ENCODE results near the gene ULK2. TPM values are rescaled to one million over a fixed set of nuclear protein-coding genes. Genes with fewer than 3 reads are reported as not detected.
A peak's percentile ranks its signal among the peaks of the same experiment; 100 is the strongest.
"Not testable (repeated sequence)": the region's sequence is repeated elsewhere in the genome, so short reads cannot be mapped to it uniquely, and the experiment has no call there.

The ULK2 gene
- total and polyA plus RNA-seq, 2 of the 13 experiments (the other 11 are each of a cell fraction or from before 2014, with no cell fraction given): 0.01 TPM; not detected in 1

DNA sequence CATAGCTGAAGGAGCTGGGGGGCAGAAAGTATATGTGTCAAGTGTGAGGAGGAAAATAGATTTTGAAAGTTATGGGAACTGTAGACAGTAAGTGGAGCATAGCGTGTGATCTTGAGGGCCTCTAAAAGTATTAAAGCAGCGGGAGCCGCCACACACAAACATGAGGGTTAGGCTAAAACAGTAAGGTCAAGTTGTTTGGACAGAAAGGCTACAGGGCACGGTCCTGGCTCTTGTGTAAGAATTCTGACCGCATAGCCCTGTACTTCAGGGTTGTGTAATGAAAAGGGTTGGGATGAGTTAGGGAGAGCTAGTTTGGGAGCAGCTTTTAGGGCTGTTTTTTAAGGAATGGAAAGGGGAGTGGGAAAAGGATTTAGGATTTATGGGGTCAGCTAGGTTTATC is 22.8 kb upstream of the ULK2 start:
- 4% methylated on average over 5 of the region's 5 CpGs for WGBS (ENCODE audit: low lambda C conversion rate)
- intact Hi-C loops (cut with micrococcal nuclease; ENCODE audit: unreplicated experiment); H3K36me3 ChIP-seq (replicated peaks in 1 of 2; ENCODE audit: control insufficient read depth in 1 of 2, insufficient read depth in 2 of 2, low read length in 2 of 2); H3K9ac ChIP-seq (ENCODE audit: insufficient read depth, low read depth, low read length); CTCF ChIA-PET (ENCODE audit: low intra/inter-chr PET ratio, low total read pairs); in situ Hi-C loops (cut with HindIII; ENCODE audit: extremely low pct_ligation_motif_present, low pct_unique_long_range_greater_than_20kb); FAIRE-seq; H3K79me2 ChIP-seq (ENCODE audit: insufficient read depth, low read length); H3K27me3 ChIP-seq (ENCODE audit: control insufficient read depth in 1 of 2, insufficient read depth in 2 of 2, low read length in 2 of 2); H3K27ac ChIP-seq (ENCODE audit: extremely low read length, insufficient read depth, low read length); H3K4me1 ChIP-seq (ENCODE audit: insufficient read depth, low read length); POLR2A ChIA-PET; BruUV-seq (replicated peaks); H4K20me1 ChIP-seq (ENCODE audit: insufficient read depth, low read length); H3K9me3 ChIP-seq (ENCODE audit: low read length); H3K4me3 ChIP-seq (replicated peaks in 1 of 3; ENCODE audit: insufficient read depth in 1 of 3, low read depth in 2 of 3, low read length in 3 of 3); ATAC-seq; H2AFZ ChIP-seq (ENCODE audit: low read length); H3K4me2 ChIP-seq (ENCODE audit: low read depth, low read length): not testable (repeated sequence)
- peak; percentile 12 for DNase-seq (ENCODE audit: low spot score)
- TF ChIP-seq CEBPB (IDR thresholded peaks at IDR 0.05; ENCODE audit: borderline replicate concordance, low read depth, low read length): peak; percentile 65; the same call in 1 of the 2 replicates

DNA sequence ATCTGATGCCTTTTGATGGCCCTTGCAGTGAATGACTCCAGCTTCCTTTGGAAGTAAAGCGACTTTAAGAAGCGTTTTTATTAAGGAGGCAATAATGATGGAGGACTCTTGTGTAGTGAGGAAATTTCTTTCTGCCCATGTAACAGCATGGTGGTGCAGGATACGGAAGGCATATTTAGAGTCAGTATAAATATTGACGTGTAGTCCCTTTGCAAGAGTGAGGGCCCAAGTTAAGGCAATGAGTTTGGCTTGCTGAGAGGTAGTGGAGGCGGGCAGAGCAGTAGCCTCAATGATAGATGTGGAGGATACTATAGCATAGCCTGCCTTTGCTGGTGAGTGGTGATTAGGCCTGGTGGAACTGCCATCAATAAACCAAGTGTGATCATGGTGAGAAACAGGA is 22.3 kb upstream of the ULK2 start:
- H3K4me3 ChIP-seq (replicated peaks in 1 of 3; ENCODE audit: insufficient read depth in 1 of 3, low read depth in 2 of 3, low read length in 3 of 3); H3K36me3 ChIP-seq (replicated peaks in 1 of 2; ENCODE audit: control insufficient read depth in 1 of 2, insufficient read depth in 2 of 2, low read length in 2 of 2); DNase-seq (ENCODE audit: low spot score); H4K20me1 ChIP-seq (ENCODE audit: insufficient read depth, low read length); H3K4me2 ChIP-seq (ENCODE audit: low read depth, low read length); POLR2A ChIA-PET; H3K79me2 ChIP-seq (ENCODE audit: insufficient read depth, low read length); ATAC-seq; H2AFZ ChIP-seq (ENCODE audit: low read length); BruUV-seq (replicated peaks); H3K27me3 ChIP-seq (ENCODE audit: control insufficient read depth in 1 of 2, insufficient read depth in 2 of 2, low read length in 2 of 2); in situ Hi-C loops (cut with HindIII; ENCODE audit: extremely low pct_ligation_motif_present, low pct_unique_long_range_greater_than_20kb); H3K9me3 ChIP-seq (ENCODE audit: low read length); H3K27ac ChIP-seq (ENCODE audit: extremely low read length, insufficient read depth, low read length); H3K9ac ChIP-seq (ENCODE audit: insufficient read depth, low read depth, low read length); CTCF ChIA-PET (ENCODE audit: low intra/inter-chr PET ratio, low total read pairs); FAIRE-seq; H3K4me1 ChIP-seq (ENCODE audit: insufficient read depth, low read length); intact Hi-C loops (cut with micrococcal nuclease; ENCODE audit: unreplicated experiment): not testable (repeated sequence)
- 76% methylated on average over 5 of the region's 5 CpGs for WGBS (ENCODE audit: low lambda C conversion rate)

GRCh38 chr17:19886116-19886515 is 18.4 kb upstream of the ULK2 start:
- CTCF ChIA-PET (ENCODE audit: low intra/inter-chr PET ratio, low total read pairs): no interaction called here
- FAIRE-seq: no peak
- no peaks in the 10 kb centered on the region for H3K36me3 ChIP-seq (replicated peaks in 1 of 2; ENCODE audit: control insufficient read depth in 1 of 2, insufficient read depth in 2 of 2, low read length in 2 of 2)
- TF ChIP-seq SKI (IDR thresholded peaks at IDR 0.05; ENCODE audit: partially characterized antibody) (no peak), ZNF879 (CRISPR knock-in tag; IDR thresholded peaks at IDR 0.05) (no peak), ZC3H4 (CRISPR knock-in tag; IDR thresholded peaks at IDR 0.05; ENCODE audit: borderline replicate concordance) (no peak), GABPA (IDR thresholded peaks at IDR 0.05; ENCODE audit: low read depth, low read length) (no peak), GABPA (CRISPR knock-in tag; IDR thresholded peaks at IDR 0.05; ENCODE audit: low read depth) (no peak), GABPB1 (CRISPR knock-in tag; IDR thresholded peaks at IDR 0.05) (no peak), RFX3 (CRISPR knock-in tag; IDR thresholded peaks at IDR 0.05) (no peak), ZNF598 (CRISPR knock-in tag; IDR thresholded peaks at IDR 0.05; ENCODE audit: borderline replicate concordance) (no peak)
- TF ChIP-seq, protein P1, sequence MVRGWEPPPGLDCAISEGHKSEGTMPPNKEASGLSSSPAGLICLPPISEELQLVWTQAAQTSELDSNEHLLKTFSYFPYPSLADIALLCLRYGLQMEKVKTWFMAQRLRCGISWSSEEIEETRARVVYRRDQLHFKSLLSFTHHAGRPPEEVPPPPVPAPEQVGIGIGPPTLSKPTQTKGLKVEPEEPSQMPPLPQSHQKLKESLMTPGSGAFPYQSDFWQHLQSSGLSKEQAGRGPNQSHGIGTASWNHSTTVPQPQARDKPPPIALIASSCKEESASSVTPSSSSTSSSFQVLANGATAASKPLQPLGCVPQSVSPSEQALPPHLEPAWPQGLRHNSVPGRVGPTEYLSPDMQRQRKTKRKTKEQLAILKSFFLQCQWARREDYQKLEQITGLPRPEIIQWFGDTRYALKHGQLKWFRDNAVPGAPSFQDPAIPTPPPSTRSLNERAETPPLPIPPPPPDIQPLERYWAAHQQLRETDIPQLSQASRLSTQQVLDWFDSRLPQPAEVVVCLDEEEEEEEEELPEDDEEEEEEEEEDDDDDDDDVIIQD (CRISPR knock-in tag; IDR thresholded peaks at IDR 0.05; ENCODE audit: low read depth): no peak
- no peak overlapping the region for H3K9ac ChIP-seq (ENCODE audit: insufficient read depth, low read depth, low read length)
- no peak overlapping the region for H3K4me3 ChIP-seq (replicated peaks in 1 of 3; ENCODE audit: insufficient read depth in 1 of 3, low read depth in 2 of 3, low read length in 3 of 3)
- H3K4me1 ChIP-seq (ENCODE audit: insufficient read depth, low read length): no peaks in the 10 kb centered on the region
- no peak for DNase-seq (ENCODE audit: low spot score)
- POLR2A ChIA-PET: no interaction called here
- no TSS peak for BruUV-seq (replicated peaks)
- no peak for ATAC-seq
- no peaks in the 10 kb centered on the region for H3K9me3 ChIP-seq (ENCODE audit: low read length)
- H3K79me2 ChIP-seq (ENCODE audit: insufficient read depth, low read length): no peaks in the 10 kb centered on the region
- no peaks in the 10 kb centered on the region for H4K20me1 ChIP-seq (ENCODE audit: insufficient read depth, low read length)
- intact Hi-C loops (cut with micrococcal nuclease; ENCODE audit: unreplicated experiment): no loop called here
- H2AFZ ChIP-seq (ENCODE audit: low read length): no peak overlapping the region
- H3K27me3 ChIP-seq (ENCODE audit: control insufficient read depth in 1 of 2, insufficient read depth in 2 of 2, low read length in 2 of 2): no peaks in the 10 kb centered on the region
- in situ Hi-C loops (cut with HindIII; ENCODE audit: extremely low pct_ligation_motif_present, low pct_unique_long_range_greater_than_20kb): no loop called here
- H3K4me2 ChIP-seq (ENCODE audit: low read depth, low read length): no peak overlapping the region
- H3K27ac ChIP-seq (ENCODE audit: extremely low read length, insufficient read depth, low read length): no peak overlapping the region

Data from HepG2 (cell line).